HG03045 (cell line): ENCODE measurements around the gene PAK2.
"Not testable (repeated sequence)": the region's sequence is repeated elsewhere in the genome, so short reads cannot be mapped to it uniquely, and the experiment has no call there.

Experiments used
- ATAC-seq: cut with Tn5 transposase; IDR thresholded peaks from one replicate; pipeline ENCODE4 v1.9.1; 2021; ENCODE audit warnings: mild to moderate bottlenecking, moderate library complexity; ENCODE audit not compliant: unreplicated experiment

The PAK2 gene

DNA sequence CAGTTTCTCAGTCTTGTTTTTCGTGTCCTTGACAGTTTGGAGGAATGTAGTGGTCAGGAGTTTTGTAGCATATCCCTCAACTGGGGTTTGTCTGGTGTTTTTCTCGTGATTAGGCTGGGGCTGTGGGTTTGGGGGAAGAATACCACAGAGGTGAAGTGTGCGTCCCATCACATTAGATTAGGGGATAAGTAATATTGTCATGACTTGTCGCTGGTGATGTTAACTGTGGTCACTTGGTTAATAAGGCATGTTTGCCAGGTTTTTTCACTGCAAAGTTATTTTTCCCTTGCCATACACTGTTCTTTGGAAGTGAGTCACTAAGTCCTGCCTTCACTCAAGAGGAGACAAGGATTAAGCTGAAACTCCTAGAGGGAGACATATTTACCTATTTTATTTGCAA is 39.1 kb downstream of the PAK2 start:
- ATAC-seq: no peak

DNA sequence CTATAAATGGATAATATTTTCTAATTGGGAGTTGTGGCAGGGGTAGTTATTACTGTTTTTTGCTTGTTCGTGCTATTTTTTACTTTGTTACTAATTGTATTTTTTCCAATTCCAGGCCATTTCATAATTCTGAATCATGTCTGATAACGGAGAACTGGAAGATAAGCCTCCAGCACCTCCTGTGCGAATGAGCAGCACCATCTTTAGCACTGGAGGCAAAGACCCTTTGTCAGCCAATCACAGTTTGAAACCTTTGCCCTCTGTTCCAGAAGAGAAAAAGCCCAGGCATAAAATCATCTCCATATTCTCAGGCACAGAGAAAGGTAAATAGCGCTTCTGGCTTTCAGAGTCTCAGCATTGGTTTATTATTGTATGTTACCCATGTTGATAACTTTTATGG is 42.9 kb downstream of the PAK2 start:
- ATAC-seq: no peak

DNA sequence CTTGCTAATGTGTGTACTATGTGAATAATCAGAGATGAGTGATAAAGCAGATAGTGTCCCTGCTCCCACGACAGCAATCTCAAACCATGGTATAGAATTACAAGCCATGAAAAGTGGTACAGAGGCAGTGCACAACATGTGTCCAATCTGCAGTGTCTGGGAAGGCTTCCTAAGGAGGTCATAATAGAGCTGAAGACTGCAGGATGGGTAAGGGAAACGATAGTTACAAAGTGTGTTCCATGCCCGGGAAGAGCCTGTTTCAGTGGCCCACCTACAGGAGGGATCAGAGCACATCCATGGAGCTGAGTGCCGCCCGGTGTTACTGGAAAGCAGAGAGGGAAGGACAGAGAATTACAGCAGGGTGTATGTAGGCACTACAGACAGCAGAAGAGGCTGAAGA is 48.9 kb downstream of the PAK2 start:
- no peak for ATAC-seq

DNA sequence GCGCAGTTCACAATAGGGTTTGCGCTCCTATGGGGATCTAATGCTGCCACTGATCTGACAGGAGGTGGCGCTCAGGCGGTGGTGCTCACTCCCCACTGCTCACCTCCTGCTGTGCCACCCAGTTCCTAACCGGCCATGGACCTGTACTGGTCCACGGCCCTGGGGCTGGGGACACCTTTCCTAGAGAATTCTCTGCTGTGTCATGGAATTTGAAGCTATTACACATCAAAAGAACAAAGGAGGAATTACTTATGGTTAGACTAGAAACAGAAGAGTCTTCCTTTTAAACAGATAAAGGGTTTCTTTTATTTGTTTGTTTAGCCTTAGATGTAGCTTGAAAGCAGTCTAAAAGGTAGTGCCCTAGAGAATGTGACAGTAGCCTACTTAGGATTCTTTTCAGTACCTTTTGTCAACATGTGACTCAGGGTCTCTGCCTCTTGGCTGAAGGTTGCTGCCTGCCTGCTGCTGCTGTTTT is 50.3 kb downstream of the PAK2 start:
- ATAC-seq: no peak

DNA sequence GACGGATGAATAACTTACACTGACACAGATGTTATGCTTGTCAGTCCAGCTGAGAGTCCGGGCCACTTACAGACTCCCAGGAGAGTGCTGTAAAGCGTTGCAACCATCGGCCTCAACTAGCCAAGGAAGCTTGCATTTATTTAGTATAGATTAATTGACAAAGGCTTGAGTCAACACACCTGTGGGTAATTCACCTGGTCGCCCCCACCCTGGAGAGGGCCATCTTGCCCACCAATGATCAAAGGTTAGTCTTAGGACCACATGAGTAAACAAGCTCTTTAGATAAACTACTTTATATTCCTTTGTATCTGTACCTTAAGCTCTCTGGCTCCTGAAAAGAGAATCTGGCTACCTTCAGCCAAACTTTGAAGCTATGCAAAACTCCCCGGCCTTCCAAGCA is 51.0 kb downstream of the PAK2 start:
- ATAC-seq: no peak

- ATAC-seq: no peak
These were observed 53.1 kb downstream of the PAK2 start for GRCh38 chr3:196792771-196793170.

DNA sequence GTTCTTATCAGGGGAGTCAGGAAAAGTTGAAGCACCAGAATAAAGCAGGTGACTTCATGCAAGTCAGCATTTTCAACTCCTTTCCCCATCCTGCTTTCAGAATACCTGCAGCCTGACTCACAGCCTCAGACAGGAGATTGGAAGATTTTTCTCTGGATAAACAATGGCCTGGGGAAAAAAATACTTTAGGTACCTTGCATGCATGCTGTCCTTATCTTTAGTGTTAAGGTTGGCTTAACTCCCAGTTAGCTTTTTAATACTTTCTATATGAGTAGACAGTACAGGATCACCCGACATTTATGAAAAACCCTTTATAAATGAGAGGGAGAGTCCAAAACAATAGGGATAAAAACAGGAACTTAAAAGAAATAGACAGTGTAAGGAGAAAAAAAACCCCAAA is 53.6 kb downstream of the PAK2 start:
- ATAC-seq: no peak

- ATAC-seq: no peak
These were observed 54.8 kb downstream of the PAK2 start for GRCh38 chr3:196794467-196794866.

GRCh38 chr3:196796317-196796716 is 56.7 kb downstream of the PAK2 start:
- ATAC-seq: no peak

- no peak for ATAC-seq
These were observed 61.2 kb downstream of the PAK2 start for GRCh38 chr3:196800742-196801434.

GRCh38 chr3:196803891-196804468 is 64.3 kb downstream of the PAK2 start:
- ATAC-seq: no peak

- ATAC-seq: no peak
These were observed 65.1 kb downstream of the PAK2 start for GRCh38 chr3:196804773-196805172.

DNA sequence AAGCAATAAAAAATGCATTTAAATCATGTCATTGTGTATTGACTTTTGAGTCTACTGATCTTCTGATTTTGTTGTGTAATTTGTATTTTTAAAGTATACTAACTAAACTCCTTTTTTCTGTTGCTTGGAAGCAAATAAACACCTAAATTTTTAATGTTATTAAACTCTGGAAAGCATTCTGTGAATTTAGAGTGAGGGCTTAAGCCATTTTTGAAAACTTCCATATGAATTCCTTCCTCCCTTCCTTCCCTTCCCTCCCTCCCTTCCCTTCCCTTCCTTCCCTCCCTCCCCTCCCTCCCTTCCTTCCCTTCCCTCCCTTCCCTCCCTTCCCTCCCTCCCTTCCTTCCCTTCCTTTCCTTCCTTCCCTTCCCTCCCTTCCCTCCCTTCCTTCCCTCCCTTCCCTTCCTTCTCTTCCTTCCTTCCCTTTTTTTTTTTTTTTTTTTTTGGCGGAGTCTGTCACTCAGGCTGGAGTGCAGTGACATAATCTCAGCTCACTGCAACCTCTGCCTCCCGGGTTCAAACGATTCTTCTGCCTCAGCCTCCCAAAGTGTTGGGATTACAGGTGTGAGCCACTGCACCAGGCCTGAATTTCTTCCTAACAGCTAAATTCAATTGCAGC is 71.4 kb downstream of the PAK2 start:
- ATAC-seq: no peak

GRCh38 chr3:196812853-196813252 is 73.2 kb downstream of the PAK2 start:
- ATAC-seq: no peak

DNA sequence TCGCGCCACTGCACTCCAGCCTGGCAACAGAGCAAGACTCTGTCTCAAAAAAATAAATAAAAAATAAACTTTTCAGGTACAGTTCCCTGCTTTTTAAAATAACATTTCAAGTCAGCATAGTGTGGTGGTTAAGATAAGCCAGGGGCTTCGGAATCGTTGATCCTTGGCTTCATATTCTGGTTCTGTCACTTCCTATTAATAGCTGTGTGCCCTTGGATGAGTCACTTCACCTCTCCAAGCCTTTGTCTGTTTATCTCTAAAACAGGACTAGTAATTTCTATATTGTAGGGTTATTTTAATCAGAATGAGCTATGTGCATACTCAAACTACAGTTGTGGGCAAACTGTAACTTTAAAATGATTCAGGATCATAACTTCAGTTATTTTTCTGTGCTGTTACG is 74.2 kb downstream of the PAK2 start:
- ATAC-seq: no peak

- ATAC-seq: no peak
These were observed 82.2 kb downstream of the PAK2 start for GRCh38 chr3:196821806-196822355.

GRCh38 chr3:196829651-196830050 is 90.0 kb downstream of the PAK2 start:
- ATAC-seq: not testable (repeated sequence)

DNA sequence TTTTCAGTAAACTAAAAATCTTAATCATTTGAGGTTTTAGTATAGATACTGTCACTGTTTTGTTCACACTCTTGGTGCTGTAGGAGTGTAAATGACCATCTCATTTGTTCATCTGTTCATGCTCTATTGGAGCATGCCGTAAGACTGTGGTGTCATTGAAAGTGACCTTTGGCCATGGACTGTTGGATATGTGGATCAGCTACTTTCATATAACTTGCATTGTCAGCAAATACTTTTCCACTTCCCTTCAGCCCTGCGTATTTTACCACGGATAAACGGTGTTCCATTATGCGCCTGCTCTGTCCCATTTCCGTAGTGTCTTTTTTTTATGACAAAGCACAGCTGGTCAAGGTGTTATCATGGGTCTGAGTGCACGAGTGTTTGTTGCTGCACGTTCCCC is 95.4 kb downstream of the PAK2 start:
- no peak for ATAC-seq

- not testable (repeated sequence) for ATAC-seq
These were observed 97.0 kb downstream of the PAK2 start for GRCh38 chr3:196836626-196837025.

DNA sequence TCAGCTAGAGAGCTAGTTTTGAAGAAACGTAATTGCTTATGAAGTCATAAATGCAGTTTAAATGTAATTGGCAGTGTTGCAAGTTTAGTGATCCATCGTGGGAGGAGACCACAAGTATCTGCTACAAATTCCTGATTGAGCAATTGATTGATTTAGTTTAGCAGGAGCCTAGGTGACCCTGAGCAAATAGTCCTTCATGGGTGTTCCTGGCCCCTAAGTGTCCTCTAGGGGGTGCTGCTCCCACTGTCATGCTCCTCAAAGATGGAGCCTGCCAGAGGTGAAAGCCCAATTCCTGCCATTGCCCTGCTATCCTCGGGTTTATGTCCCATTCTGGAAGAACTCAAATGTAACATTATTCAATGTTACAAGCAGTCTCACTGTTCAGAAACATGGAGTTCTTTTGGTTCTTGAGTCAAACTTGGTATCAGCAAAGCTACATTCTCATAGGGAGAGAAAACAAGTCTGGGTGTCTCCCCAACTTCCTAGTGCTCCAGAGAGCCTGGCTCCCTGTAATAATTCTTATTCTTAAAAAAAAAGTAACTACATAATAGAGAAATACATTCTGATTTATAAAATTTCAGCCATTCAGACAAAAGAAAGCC is 98.3 kb downstream of the PAK2 start:
- ATAC-seq: no peak

- not testable (repeated sequence) for ATAC-seq
These were observed 99.7 kb downstream of the PAK2 start for GRCh38 chr3:196839351-196839750.
